ENCODE data around the gene ADK. TPM values are rescaled to one million over a fixed set of nuclear protein-coding genes. Genes with fewer than 3 reads are reported as not detected.

The ADK gene
- total RNA-seq, 1 experiment from 2014 or later = 159 TPM

- TF ChIP-seq EZH2 (IDR thresholded peaks at IDR 0.05; ENCODE audit: low read depth) = no peak
- TF ChIP-seq CTCF (conservative IDR thresholded peaks at IDR 0.05) = peak; percentile 73
- no peak for DNase-seq
- H3K27ac ChIP-seq = 0 out of 2 replicates have a peak overlapping the region, but pooled peaks have one; percentile 38
- no peak overlapping the region for H3K4me3 ChIP-seq
- no peaks in the 10 kb centered on the region for H3K27me3 ChIP-seq (ENCODE audit: insufficient read depth, low read depth)
- H3K9me3 ChIP-seq (ENCODE audit: insufficient read depth, low read depth) = no peaks in the 10 kb centered on the region
- H3K4me2 ChIP-seq = no peak overlapping the region
- no TSS peak for BruUV-seq (replicated peaks)
- no peaks in the 10 kb centered on the region; the same call in 1 of the 2 replicates for H3K36me3 ChIP-seq (ENCODE audit: low read depth)
- peaks cover 45% of the 10 kb centered on the region for H3K79me2 ChIP-seq (ENCODE audit: low read depth)
- no peak overlapping the region for H2AFZ ChIP-seq
- H4K20me1 ChIP-seq (ENCODE audit: insufficient read depth) = peaks cover 4% of the 10 kb centered on the region; the same call in 1 of the 2 replicates
- peaks cover 32% of the 10 kb centered on the region for H3F3A ChIP-seq (ENCODE audit: insufficient read depth, low read depth)
- CTCF ChIA-PET = interaction anchor here (1.0 kb wide), 1 partner anchor 84 kb away, joined by 3 read pairs; the partner anchor contains the start of gene AP3M1
- peaks cover 18% of the 10 kb centered on the region for H3K4me1 ChIP-seq (replicated peaks; ENCODE audit: insufficient read depth)
- POLR2A ChIA-PET (ENCODE audit: unreplicated experiment) = interaction anchor here (0.6 to 0.7 kb wide), 5 partner anchors 10 to 449 kb away, joined by 3 to 5 read pairs (median 3); partner anchors contain the start of gene ZSWIM8
- intact Hi-C loops (cut with micrococcal nuclease; ENCODE audit: unreplicated experiment) = loop anchor here (5.0 kb wide), 1 partner anchor 347 kb away; no protein-coding TSS in a partner anchor
- H3K9me2 ChIP-seq (ENCODE audit: insufficient read depth) = no peaks in the 10 kb centered on the region
Observed at GRCh38 chr10:74234569-74234968, 83.5 kb downstream of the ADK start.

GRCh38 chr10:74238031-74238431, 87.0 kb downstream of the ADK start:
- no peak overlapping the region for H3K27ac ChIP-seq
- H3K4me1 ChIP-seq (replicated peaks; ENCODE audit: insufficient read depth) = 0 out of 2 replicates have a peak, but pooled peaks cover 7% of the 10 kb centered on the region
- no peaks in the 10 kb centered on the region for H3K9me3 ChIP-seq (ENCODE audit: insufficient read depth, low read depth)
- no peaks in the 10 kb centered on the region for H3K9me2 ChIP-seq (ENCODE audit: insufficient read depth)
- H2AFZ ChIP-seq = no peak overlapping the region
- peaks cover 30% of the 10 kb centered on the region for H3F3A ChIP-seq (ENCODE audit: insufficient read depth, low read depth)
- CTCF ChIA-PET = interaction anchor here (0.7 to 1.1 kb wide), 2 partner anchors 115 to 862 kb away, joined by 3 read pairs; no protein-coding TSS in a partner anchor
- intact Hi-C loops (cut with micrococcal nuclease; ENCODE audit: unreplicated experiment) = loop anchor here (1.0 to 5.0 kb wide), 3 partner anchors 62 to 994 kb away; partner anchors contain the start of gene ADK
- no peak overlapping the region for H3K4me2 ChIP-seq
- H3K27me3 ChIP-seq (ENCODE audit: insufficient read depth, low read depth) = no peaks in the 10 kb centered on the region
- peak; percentile 44 to 60 for DNase-seq
- H3K79me2 ChIP-seq (ENCODE audit: low read depth) = peaks cover 25% of the 10 kb centered on the region
- H4K20me1 ChIP-seq (ENCODE audit: insufficient read depth) = peaks cover 10% of the 10 kb centered on the region; the same call in 1 of the 2 replicates
- BruUV-seq (replicated peaks) = no TSS peak
- no peak overlapping the region for H3K4me3 ChIP-seq
- POLR2A ChIA-PET (ENCODE audit: unreplicated experiment) = interaction anchor here (0.5 to 0.9 kb wide), 3 partner anchors 87 to 996 kb away, joined by 3 to 5 read pairs (median 4); partner anchors contain the start of genes ADK and AP3M1
- no peaks in the 10 kb centered on the region for H3K36me3 ChIP-seq (ENCODE audit: low read depth)
- no peak for TF ChIP-seq CTCF (conservative IDR thresholded peaks at IDR 0.05)

GRCh38 chr10:74238516-74238915, 87.5 kb downstream of the ADK start:
- TF ChIP-seq EZH2 (IDR thresholded peaks at IDR 0.05; ENCODE audit: low read depth) (no peak), CTCF (conservative IDR thresholded peaks at IDR 0.05) (no peak)
- Histone ChIP-seq H3K27me3 (ENCODE audit: insufficient read depth, low read depth) (no peaks in the 10 kb centered on the region), H3K9me2 (ENCODE audit: insufficient read depth) (no peaks in the 10 kb centered on the region), H3K4me3 (no peak overlapping the region), H3K27ac (no peak overlapping the region), H3K4me2 (no peak overlapping the region), H3K4me1 (replicated peaks; ENCODE audit: insufficient read depth) (0 out of 2 replicates have a peak, but pooled peaks cover 7% of the 10 kb centered on the region), H4K20me1 (ENCODE audit: insufficient read depth) (peaks cover 10% of the 10 kb centered on the region; the same call in 1 of the 2 replicates), H3K79me2 (ENCODE audit: low read depth) (peaks cover 21% of the 10 kb centered on the region), H2AFZ (no peak overlapping the region), H3K36me3 (ENCODE audit: low read depth) (no peaks in the 10 kb centered on the region), H3F3A (ENCODE audit: insufficient read depth, low read depth) (peaks cover 25% of the 10 kb centered on the region), H3K9me3 (ENCODE audit: insufficient read depth, low read depth) (no peaks in the 10 kb centered on the region)
- TSS peak; percentile 8 for BruUV-seq (replicated peaks)
- ChIA-PET POLR2A (ENCODE audit: unreplicated experiment) (interaction anchor here (0.5 to 0.9 kb wide), 4 partner anchors 88 to 995 kb away, joined by 4 to 17 read pairs (median 4); partner anchors contain the start of genes ADK and AP3M1), CTCF (interaction anchor here (0.7 to 1.1 kb wide), 2 partner anchors 115 to 862 kb away, joined by 3 read pairs; no protein-coding TSS in a partner anchor)
- no peak for DNase-seq
- intact Hi-C loops (cut with micrococcal nuclease; ENCODE audit: unreplicated experiment) = loop anchor here (1.0 to 5.0 kb wide), 3 partner anchors 62 to 994 kb away; partner anchors contain the start of gene ADK
